CMK (cell line): ENCODE results near the gene POLR1G.

ENCODE experiments used
- DNase-seq: peaks from one replicate; pipeline ENCODE4 v3.0.0-alpha.2; 2010; ENCODE audit warnings: low read depth

POLR1G gene

GRCh38 chr19:45406226-45407090 lies at the start of gene POLR1G:
Gene POLR1G (plus strand): TSS chr19:45406644. CDS start chr19:45406697, 53 bp downstream.
- peak; percentile 37 for DNase-seq

- DNase-seq: no peak
Observed at GRCh38 chr19:45356760-45357444, 49.5 kb upstream of the POLR1G start.

- DNase-seq: no peak
Observed at GRCh38 chr19:45357445-45357783, 49.0 kb upstream of the POLR1G start.

GRCh38 chr19:45358213-45358792 lies 48.1 kb upstream of the POLR1G start:
- DNase-seq: no peak

- DNase-seq: no peak
Observed at GRCh38 chr19:45361608-45362007, 44.8 kb upstream of the POLR1G start.

GRCh38 chr19:45362291-45362690 lies 44.2 kb upstream of the POLR1G start:
- no peak for DNase-seq

- no peak for DNase-seq
Observed at GRCh38 chr19:45363861-45364459, 42.5 kb upstream of the POLR1G start.

- DNase-seq: no peak
Observed at GRCh38 chr19:45364696-45365095, 41.7 kb upstream of the POLR1G start.

GRCh38 chr19:45368127-45368526 lies 38.3 kb upstream of the POLR1G start:
- DNase-seq: no peak

- DNase-seq: no peak
Observed at GRCh38 chr19:45368737-45369340, 37.6 kb upstream of the POLR1G start.

GRCh38 chr19:45370410-45371204 lies 35.8 kb upstream of the POLR1G start, which contains the start of gene ERCC2:
Gene ERCC2 (minus strand): TSS chr19:45370573. CDS start chr19:45370540, 33 bp downstream.
- peak; percentile 97 for DNase-seq

- no peak for DNase-seq
Observed at GRCh38 chr19:45376045-45376724, 30.3 kb upstream of the POLR1G start.

- no peak for DNase-seq
Observed at GRCh38 chr19:45380107-45380506, 26.3 kb upstream of the POLR1G start.

GRCh38 chr19:45382426-45382825 lies 24.0 kb upstream of the POLR1G start:
- no peak for DNase-seq

- DNase-seq: no peak
Observed at GRCh38 chr19:45385392-45386221, 20.8 kb upstream of the POLR1G start.

GRCh38 chr19:45391346-45391745 lies 15.1 kb upstream of the POLR1G start:
- DNase-seq: no peak

- no peak for DNase-seq
Observed at GRCh38 chr19:45391871-45392665, 14.4 kb upstream of the POLR1G start.

GRCh38 chr19:45395821-45396617 lies 10.4 kb upstream of the POLR1G start:
- DNase-seq: no peak
